ENCODE data around the gene LY6G6C.

DNA sequence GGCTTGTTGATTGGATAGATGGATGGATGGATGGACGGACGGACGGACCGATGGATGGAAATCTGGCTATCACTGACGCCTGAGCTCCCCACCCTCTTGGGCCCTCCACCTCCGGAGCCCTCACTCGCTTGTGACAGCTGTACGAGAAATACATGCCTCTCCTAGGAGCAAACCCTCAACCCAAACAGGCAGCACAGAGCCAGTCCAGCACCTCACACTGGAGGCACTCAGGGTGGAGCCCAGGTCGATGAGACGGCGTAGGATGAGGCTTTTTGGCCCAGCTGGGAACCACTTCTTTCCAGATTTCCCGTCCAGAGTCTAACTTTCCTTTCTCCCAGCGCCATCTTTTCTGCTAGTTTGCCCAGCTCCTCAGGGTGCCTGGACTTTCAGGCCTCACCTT, 38.0 kb downstream of the LY6G6C start:
- TF ChIP-seq, protein P1, sequence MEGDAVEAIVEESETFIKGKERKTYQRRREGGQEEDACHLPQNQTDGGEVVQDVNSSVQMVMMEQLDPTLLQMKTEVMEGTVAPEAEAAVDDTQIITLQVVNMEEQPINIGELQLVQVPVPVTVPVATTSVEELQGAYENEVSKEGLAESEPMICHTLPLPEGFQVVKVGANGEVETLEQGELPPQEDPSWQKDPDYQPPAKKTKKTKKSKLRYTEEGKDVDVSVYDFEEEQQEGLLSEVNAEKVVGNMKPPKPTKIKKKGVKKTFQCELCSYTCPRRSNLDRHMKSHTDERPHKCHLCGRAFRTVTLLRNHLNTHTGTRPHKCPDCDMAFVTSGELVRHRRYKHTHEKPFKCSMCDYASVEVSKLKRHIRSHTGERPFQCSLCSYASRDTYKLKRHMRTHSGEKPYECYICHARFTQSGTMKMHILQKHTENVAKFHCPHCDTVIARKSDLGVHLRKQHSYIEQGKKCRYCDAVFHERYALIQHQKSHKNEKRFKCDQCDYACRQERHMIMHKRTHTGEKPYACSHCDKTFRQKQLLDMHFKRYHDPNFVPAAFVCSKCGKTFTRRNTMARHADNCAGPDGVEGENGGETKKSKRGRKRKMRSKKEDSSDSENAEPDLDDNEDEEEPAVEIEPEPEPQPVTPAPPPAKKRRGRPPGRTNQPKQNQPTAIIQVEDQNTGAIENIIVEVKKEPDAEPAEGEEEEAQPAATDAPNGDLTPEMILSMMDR (IDR thresholded peaks at IDR 0.05), result no peak
- no peak for TF ChIP-seq POLR2A (IDR thresholded peaks at IDR 0.05)
